Stimulated activated CD4-positive, alpha-beta T cell treated with anti-CD3 and anti-CD28 coated beads, Interleukin-2, amount 100 ng/mL, for 48 hours (primary cell): ENCODE measurements around the gene GAL.

Source experiments
- DNase-seq, 2 donors: peaks; one replicate each; pipeline ENCODE4 v3.0.0-alpha.2; 2020

The GAL gene

DNA sequence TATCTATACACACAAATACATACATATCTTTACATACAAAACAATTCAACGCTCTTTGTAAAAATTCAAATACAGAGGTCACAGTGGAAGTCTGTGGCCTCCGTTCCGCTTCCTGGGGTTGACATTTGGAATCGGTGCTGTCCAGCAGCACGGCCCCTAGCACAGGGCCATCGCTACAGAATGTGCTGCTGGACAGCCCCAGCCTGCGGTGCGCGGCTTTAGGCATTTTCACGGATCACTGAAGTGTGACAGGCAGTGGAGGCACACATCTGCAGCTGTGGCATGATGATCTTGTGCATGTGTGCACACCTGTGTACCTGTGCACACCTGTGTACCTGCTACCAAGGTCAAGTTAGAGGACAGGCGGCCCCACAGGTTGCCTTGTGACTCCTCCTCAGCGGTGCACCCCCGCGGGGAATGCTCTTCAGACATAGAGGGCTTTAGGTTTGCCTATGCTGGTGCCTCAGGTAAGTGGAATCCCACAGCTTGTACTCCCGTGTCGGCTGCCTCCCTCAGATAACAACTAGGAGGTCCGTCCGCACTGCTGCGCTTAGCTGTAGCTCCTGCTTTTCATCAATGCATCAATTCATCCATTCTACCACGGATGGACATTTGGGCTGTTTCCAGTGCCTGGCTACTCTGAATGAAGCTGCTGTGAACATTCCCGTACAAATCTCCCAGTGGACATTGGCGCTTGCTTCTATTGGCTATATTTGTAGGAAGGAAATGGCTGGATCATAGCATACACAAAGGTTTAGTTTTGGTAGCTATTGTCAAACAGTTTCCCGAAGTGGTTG lies 29.9 kb downstream of the GAL start:
- no peak for DNase-seq

DNA sequence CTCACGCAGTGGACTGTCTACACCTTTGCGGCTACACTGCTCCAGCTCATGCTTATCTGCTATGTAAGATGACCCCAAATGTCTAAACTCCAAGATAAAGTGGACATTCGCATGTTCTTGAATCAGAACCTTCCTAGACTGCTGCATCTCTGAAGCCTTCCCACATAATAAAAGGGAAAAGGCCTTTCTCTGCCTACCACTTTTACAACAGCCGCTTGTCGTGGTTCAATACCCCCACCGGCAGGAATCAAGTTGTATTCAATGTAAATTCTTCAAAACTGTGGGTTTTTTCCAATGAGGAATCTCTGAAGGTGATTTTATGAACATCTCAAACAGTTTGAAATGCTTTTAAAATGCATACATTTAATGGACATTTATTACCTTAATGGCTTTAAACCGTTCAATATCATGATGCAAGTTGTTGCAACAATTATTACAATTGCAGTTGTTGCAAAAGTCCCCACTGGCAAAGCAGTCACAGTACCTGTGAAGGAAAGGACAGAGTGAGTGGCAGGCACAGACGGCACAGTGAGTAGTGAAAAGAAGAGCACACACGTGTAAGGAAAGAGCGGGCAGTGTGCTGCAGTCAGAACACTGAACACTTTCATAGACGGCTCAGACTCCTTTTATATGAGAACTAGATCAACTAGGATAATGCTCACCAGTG lies 31.2 kb downstream of the GAL start:
- DNase-seq, result no peak

- no peak for DNase-seq
Observed at GRCh38 chr11:68721075-68721474, 36.7 kb downstream of the GAL start.

DNA sequence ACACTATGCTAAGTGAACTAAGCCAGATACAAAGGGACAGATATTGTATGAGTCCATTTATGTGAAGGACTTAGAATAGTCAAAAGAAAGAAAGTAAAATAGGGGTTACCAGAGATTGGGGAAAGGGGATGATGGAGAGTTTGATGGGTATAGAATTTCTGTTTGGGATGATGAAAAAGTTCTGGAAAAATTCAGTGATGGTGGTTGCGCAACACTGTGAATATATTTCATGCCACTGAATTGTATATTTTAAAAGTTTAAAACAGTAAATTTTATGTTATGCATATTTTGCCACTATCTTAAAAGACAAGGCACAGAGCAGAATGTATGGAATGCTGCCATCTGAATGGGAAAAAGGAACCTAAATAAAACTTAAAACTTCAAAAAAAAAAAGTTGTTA lies 37.8 kb downstream of the GAL start:
- DNase-seq, result no peak

- DNase-seq, result no peak
Observed at GRCh38 chr11:68724293-68724692, 39.9 kb downstream of the GAL start.

DNA sequence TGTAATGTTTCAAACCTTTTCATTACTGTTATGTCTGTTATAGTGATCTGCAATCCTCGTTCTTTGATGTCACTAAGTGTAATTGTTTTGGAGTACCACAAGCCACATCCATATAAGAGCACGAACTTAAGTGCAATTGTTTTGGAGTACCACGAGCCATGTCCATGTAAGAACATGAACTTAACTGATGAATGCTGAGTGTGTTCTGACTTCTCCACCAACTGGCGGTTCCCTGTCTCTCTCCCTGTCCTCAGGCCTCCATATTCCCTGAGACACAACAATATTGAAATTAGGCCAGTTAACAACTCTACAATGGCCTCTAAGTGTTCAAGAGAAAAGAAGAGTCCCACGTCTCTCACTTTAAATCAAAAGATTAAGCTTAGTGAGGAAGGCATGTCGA lies 43.4 kb downstream of the GAL start:
- no peak for DNase-seq

DNA sequence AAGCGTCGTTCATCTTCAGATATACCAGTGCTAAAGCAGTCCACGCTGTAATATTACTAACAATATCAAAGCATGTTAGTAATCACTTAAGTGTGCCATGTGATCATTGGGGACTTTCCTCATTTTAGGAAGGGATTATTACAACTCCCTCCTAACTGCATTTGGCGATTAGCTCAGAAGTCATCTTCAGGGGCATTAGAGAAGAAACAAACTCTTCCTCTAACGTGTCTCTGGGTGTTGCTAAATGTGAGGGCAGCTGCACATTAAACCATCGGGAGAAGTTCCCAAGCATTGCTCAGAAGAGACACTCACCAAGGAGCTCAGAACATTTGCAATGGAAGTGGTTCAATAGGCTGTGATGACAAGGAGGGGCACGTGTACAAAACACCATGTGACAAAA lies 49.8 kb downstream of the GAL start:
- DNase-seq, result no peak

DNA sequence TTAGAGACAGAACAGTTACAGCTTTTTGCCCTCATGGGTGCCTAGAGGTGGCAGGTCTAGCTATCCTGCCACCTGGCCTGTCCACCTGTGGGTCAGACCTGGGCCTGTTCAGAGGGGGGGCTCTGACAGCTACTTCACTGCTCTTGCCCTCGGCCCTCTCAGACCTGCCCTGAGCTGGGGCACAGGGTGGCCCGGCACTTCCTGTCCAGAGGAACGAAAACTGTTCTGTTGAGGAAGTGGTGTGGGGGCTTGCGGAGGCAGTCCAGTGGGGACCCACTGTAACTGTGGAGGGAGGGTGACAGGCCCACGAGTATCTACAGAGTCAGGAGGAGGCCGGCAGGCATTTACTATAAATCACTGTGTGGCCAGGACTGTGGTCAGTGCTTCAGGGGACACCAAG lies 50.8 kb downstream of the GAL start:
- DNase-seq, result no peak

- no peak for DNase-seq
Observed at GRCh38 chr11:68735646-68736045, 51.3 kb downstream of the GAL start.
